Erythroblast (primary cell): ENCODE results near the gene AGFG2.
"Not testable (repeated sequence)": the region's sequence is repeated elsewhere in the genome, so short reads cannot be mapped to it uniquely, and the experiment has no call there.

Experiments
- GATA1 ChIP-seq: IDR thresholded peaks from 2 replicates; pipeline ENCODE4 v1.6.1; 2011; ENCODE audit warnings: low read depth, mild to moderate bottlenecking, control low read depth, low read length, moderate library complexity
- POLR2A ChIP-seq: IDR thresholded peaks from 2 replicates; pipeline ENCODE4 v1.6.1; 2011; ENCODE audit warnings: mild to moderate bottlenecking, low read length

GRCh38 chr7:100500743-100501142, 38.3 kb upstream of the AGFG2 start:
- TF ChIP-seq POLR2A, GATA1: not testable (repeated sequence)
